ENCODE data around the gene NSDHL. TPM values are rescaled to one million over a fixed set of nuclear protein-coding genes. Genes with fewer than 3 reads are reported as not detected.

The NSDHL gene
- total RNA-seq, 1 donor from 2014 or later, result 29.0 TPM

- H3K36me3 Mint-ChIP-seq (ENCODE audit: insufficient read depth), result peaks cover 17% of the 10 kb centered on the region
- no peaks in the 10 kb centered on the region for H3K27me3 Mint-ChIP-seq
- no peak for DNase-seq (ENCODE audit: low spot score, unreplicated experiment)
- no peak for TF ChIP-seq CTCF (IDR thresholded peaks at IDR 0.05; ENCODE audit: unreplicated experiment)
- no peak overlapping the region for H3K27ac Mint-ChIP-seq
- peaks cover 10% of the 10 kb centered on the region for H3K9me3 Mint-ChIP-seq (ENCODE audit: low read depth)
- no peaks in the 10 kb centered on the region for H3K4me1 Mint-ChIP-seq (ENCODE audit: low read depth)
- no peak overlapping the region for H3K4me3 Mint-ChIP-seq (ENCODE audit: low read depth)
These were observed 39.1 kb downstream of the NSDHL start for GRCh38 chrX:152869972-152870371.

GRCh38 chrX:152871260-152871659 is 40.4 kb downstream of the NSDHL start:
- Mint-ChIP-seq H3K4me1 (ENCODE audit: low read depth) (no peaks in the 10 kb centered on the region), H3K27ac (no peak overlapping the region), H3K9me3 (ENCODE audit: low read depth) (peaks cover 18% of the 10 kb centered on the region), H3K27me3 (no peaks in the 10 kb centered on the region), H3K36me3 (ENCODE audit: insufficient read depth) (peaks cover 17% of the 10 kb centered on the region), H3K4me3 (ENCODE audit: low read depth) (no peak overlapping the region)
- DNase-seq (ENCODE audit: low spot score, unreplicated experiment), result no peak
- no peak for TF ChIP-seq CTCF (IDR thresholded peaks at IDR 0.05; ENCODE audit: unreplicated experiment)

- peaks cover 18% of the 10 kb centered on the region for H3K9me3 Mint-ChIP-seq (ENCODE audit: low read depth)
- no peaks in the 10 kb centered on the region for H3K27me3 Mint-ChIP-seq
- no peaks in the 10 kb centered on the region for H3K4me1 Mint-ChIP-seq (ENCODE audit: low read depth)
- no peak for TF ChIP-seq CTCF (IDR thresholded peaks at IDR 0.05; ENCODE audit: unreplicated experiment)
- H3K36me3 Mint-ChIP-seq (ENCODE audit: insufficient read depth), result peaks cover 14% of the 10 kb centered on the region
- peak overlapping the region; percentile 56 for H3K27ac Mint-ChIP-seq
- no peak for DNase-seq (ENCODE audit: low spot score, unreplicated experiment)
- H3K4me3 Mint-ChIP-seq (ENCODE audit: low read depth), result no peak overlapping the region
These were observed 41.7 kb downstream of the NSDHL start for GRCh38 chrX:152872522-152872921.

- DNase-seq (ENCODE audit: low spot score, unreplicated experiment), result no peak
- peaks cover 2% of the 10 kb centered on the region for H3K27me3 Mint-ChIP-seq
- peaks cover 18% of the 10 kb centered on the region for H3K9me3 Mint-ChIP-seq (ENCODE audit: low read depth)
- H3K36me3 Mint-ChIP-seq (ENCODE audit: insufficient read depth), result peaks cover 14% of the 10 kb centered on the region
- H3K27ac Mint-ChIP-seq, result no peak overlapping the region
- H3K4me1 Mint-ChIP-seq (ENCODE audit: low read depth), result no peaks in the 10 kb centered on the region
- TF ChIP-seq CTCF (IDR thresholded peaks at IDR 0.05; ENCODE audit: unreplicated experiment), result no peak
- no peak overlapping the region for H3K4me3 Mint-ChIP-seq (ENCODE audit: low read depth)
These were observed 42.5 kb downstream of the NSDHL start for GRCh38 chrX:152873361-152873760.

- Mint-ChIP-seq H3K36me3 (ENCODE audit: insufficient read depth) (peaks cover 4% of the 10 kb centered on the region), H3K27ac (no peak overlapping the region), H3K4me1 (ENCODE audit: low read depth) (peaks cover 3% of the 10 kb centered on the region), H3K4me3 (ENCODE audit: low read depth) (no peak overlapping the region), H3K27me3 (peaks cover 3% of the 10 kb centered on the region), H3K9me3 (ENCODE audit: low read depth) (peaks cover 22% of the 10 kb centered on the region)
- no peak for DNase-seq (ENCODE audit: low spot score, unreplicated experiment)
- TF ChIP-seq CTCF (IDR thresholded peaks at IDR 0.05; ENCODE audit: unreplicated experiment), result no peak
These were observed 46.3 kb downstream of the NSDHL start for GRCh38 chrX:152876931-152877840.

Data from progenitor cell of endocrine pancreas (in vitro differentiated cells).